Esophagus squamous epithelium (tissue), 5 donors: ENCODE data around the gene C11orf21. TPM values are rescaled to one million over a fixed set of nuclear protein-coding genes. Genes with fewer than 3 reads are reported as not detected.

Experiments used
- DNase-seq: peaks from one replicate; lab custom pipeline; 2025; lab: John Stamatoyannopoulos, UW
- H3K27ac ChIP-seq, 4 donors: fragments of 200-600 bp; sonication (generic); one replicate each; pipeline ENCODE4 v1.5.1; 2016 to 2019; ENCODE audit warnings: mild to moderate bottlenecking in 1 of 4
- H3K27me3 ChIP-seq, 4 donors: fragments of 200-600 bp; sonication (generic); 1 replicate in 3 of 4; 2 replicates in 1 of 4; pipeline versions ENCODE4 v1.5.1 to v1.6.0; 2017 to 2021; ENCODE audit warnings: antibody characterized with exemption in 1 of 4
- H3K36me3 ChIP-seq, 3 donors: fragments of 200-600 bp; sonication (generic); one replicate each; pipeline ENCODE4 v1.5.1; 2016 to 2019
- H3K4me1 ChIP-seq, 3 donors: fragments of 200-600 bp; sonication (generic); one replicate each; pipeline ENCODE4 v1.5.1; 2017 to 2019
- H3K4me3 ChIP-seq, 4 donors: fragments of 200-600 bp; sonication (generic); 1 replicate in 3 of 4; 2 replicates in 1 of 4; pipeline ENCODE4 v1.5.1; 2016 to 2019; ENCODE audit warnings: mild to moderate bottlenecking in 2 of 4, moderate library complexity in 1 of 4
- H3K9me3 ChIP-seq, 3 donors: fragments of 200-600 bp; sonication (generic); one replicate each; pipeline ENCODE4 v1.5.1; 2016 to 2019
- POLR2A ChIP-seq, 4 donors: fragments of 450-650 bp; IDR thresholded peaks; one replicate each; pipeline ENCODE4 v1.6.1; 2017; ENCODE audit warnings: antibody characterized with exemption in 4 of 4, mild to moderate bottlenecking in 4 of 4, moderate library complexity in 3 of 4
- WGBS, 2 donors: methylation state at CpG; one replicate each; pipeline ENCODE4 v1.1.5; 2018; 5-methylcytosine and 5-hydroxymethylcytosine counted together
- intact Hi-C: fragments of 100-400 bp; cut with DNase I; formaldehyde crosslinking; loops from one replicate; pipeline ENCODE4 v1.15.0; 2022
- total RNA-seq, 4 donors: library from RNA; depleted of rRNA; stranded (reverse); fragments of >200 nt; gene quantifications; one replicate each; pipeline ENCODE4 v1.1.0, GENCODE V29; 2016
- TF ChIP-seq, protein P1 (sequence below), 6 experiments: fragments of 450-650 bp in 4 of 6; fragments of 200-600 bp in 2 of 6; sonication (generic) in 2 of 6; IDR thresholded peaks; one replicate each; pipeline ENCODE4 v1.5.1; 2016 to 2019; ENCODE audit warnings: antibody characterized with exemption in 6 of 6, mild to moderate bottlenecking in 4 of 6, moderate library complexity in 4 of 6
- donor health status: DM: yes; HTN: yes; CAD: no.

C11orf21 gene
- total RNA-seq, 4 donors from 2014 or later, result 0.30 to 0.94 (median 0.76) TPM; not detected in 1

GRCh38 chr11:2266586-2267305 is 35.0 kb downstream of the C11orf21 start:
- no peak for DNase-seq
- no peak for TF ChIP-seq POLR2A (IDR thresholded peaks at IDR 0.05)
- TF ChIP-seq, protein P1, sequence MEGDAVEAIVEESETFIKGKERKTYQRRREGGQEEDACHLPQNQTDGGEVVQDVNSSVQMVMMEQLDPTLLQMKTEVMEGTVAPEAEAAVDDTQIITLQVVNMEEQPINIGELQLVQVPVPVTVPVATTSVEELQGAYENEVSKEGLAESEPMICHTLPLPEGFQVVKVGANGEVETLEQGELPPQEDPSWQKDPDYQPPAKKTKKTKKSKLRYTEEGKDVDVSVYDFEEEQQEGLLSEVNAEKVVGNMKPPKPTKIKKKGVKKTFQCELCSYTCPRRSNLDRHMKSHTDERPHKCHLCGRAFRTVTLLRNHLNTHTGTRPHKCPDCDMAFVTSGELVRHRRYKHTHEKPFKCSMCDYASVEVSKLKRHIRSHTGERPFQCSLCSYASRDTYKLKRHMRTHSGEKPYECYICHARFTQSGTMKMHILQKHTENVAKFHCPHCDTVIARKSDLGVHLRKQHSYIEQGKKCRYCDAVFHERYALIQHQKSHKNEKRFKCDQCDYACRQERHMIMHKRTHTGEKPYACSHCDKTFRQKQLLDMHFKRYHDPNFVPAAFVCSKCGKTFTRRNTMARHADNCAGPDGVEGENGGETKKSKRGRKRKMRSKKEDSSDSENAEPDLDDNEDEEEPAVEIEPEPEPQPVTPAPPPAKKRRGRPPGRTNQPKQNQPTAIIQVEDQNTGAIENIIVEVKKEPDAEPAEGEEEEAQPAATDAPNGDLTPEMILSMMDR (IDR thresholded peaks at IDR 0.05), result no peak
- intact Hi-C loops, result loop anchor here (5.0 kb wide), 1 partner anchor 64 kb away; no protein-coding TSS in a partner anchor
- Histone ChIP-seq H3K36me3 (no peaks in the 10 kb centered on the region), H3K9me3 (no peaks in the 10 kb centered on the region), H3K4me1 (peaks cover 25 to 50% (median 32%) of the 10 kb centered on the region in 3 donors), H3K4me3 (no peak overlapping the region), H3K27me3 (peaks cover 0 to 73% (median 4%) of the 10 kb centered on the region in 4 donors), H3K27ac (no peak overlapping the region)
- WGBS, 2 donors, result 88 to 92% methylated on average over 23 to 24 of the region's 26 CpGs

GRCh38 chr11:2265854-2266585 is 35.7 kb downstream of the C11orf21 start:
- Histone ChIP-seq H3K27me3 (peaks cover 0 to 73% (median 4%) of the 10 kb centered on the region in 4 donors), H3K36me3 (no peaks in the 10 kb centered on the region), H3K4me1 (peaks cover 22 to 44% (median 29%) of the 10 kb centered on the region in 3 donors), H3K9me3 (no peaks in the 10 kb centered on the region), H3K4me3 (no peak overlapping the region), H3K27ac (peak overlapping the region in 2 of 4 donors; percentile 17 to 50)
- TF ChIP-seq POLR2A (IDR thresholded peaks at IDR 0.05), result no peak
- TF ChIP-seq, protein P1 (IDR thresholded peaks at IDR 0.05), result no peak
- intact Hi-C loops, result loop anchor here (5.0 kb wide), 1 partner anchor 64 kb away; no protein-coding TSS in a partner anchor
- no peak for DNase-seq
- WGBS, 2 donors, result 52 to 65% methylated on average over 16 to 20 of the region's 24 CpGs

DNA sequence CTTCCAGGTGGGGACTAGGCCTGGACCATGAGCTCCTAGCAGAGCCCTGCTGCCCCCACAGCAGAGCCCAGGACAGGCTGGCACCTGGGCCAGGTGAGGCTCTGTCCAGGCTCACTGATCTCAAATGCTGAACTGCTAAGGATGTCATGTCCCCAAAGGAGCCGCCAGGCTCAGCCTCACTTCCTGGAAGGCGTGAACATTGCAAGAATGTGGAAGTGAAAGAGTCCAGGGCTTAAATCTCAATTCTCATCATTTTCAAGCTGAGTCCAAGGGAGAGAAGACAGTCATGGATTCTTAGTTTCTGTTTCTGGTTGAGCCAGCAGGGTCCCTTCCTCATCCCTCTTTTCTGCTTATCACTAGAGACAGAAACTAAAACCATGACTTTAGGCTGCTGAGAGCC is 36.3 kb downstream of the C11orf21 start:
- H3K27ac ChIP-seq, result peak overlapping the region in 2 of 4 donors; percentile 17 to 50
- peaks cover 0 to 73% (median 1%) of the 10 kb centered on the region in 4 donors for H3K27me3 ChIP-seq
- TF ChIP-seq POLR2A (IDR thresholded peaks at IDR 0.05), result no peak
- TF ChIP-seq, protein P1 (IDR thresholded peaks at IDR 0.05), result peak in 1 of 6 experiments; percentile 8
- 8 to 17% methylated on average over 2 of the region's 2 CpGs for WGBS, 2 donors
- peak overlapping the region in 1 of 4 donors; percentile 12 for H3K4me3 ChIP-seq
- DNase-seq, result no peak
- no peaks in the 10 kb centered on the region for H3K36me3 ChIP-seq
- no peaks in the 10 kb centered on the region for H3K9me3 ChIP-seq
- intact Hi-C loops, result loop anchor here (5.0 kb wide), 1 partner anchor 63 kb away; no protein-coding TSS in a partner anchor
- H3K4me1 ChIP-seq, result peaks cover 16 to 44% (median 23%) of the 10 kb centered on the region in 3 donors

- no peak overlapping the region for H3K4me3 ChIP-seq
- no peaks in the 10 kb centered on the region for H3K36me3 ChIP-seq
- peaks cover 0 to 73% (median 0%) of the 10 kb centered on the region in 4 donors for H3K27me3 ChIP-seq
- intact Hi-C loops, result loop anchor here (5.0 kb wide), 1 partner anchor 62 kb away; no protein-coding TSS in a partner anchor
- H3K27ac ChIP-seq, result no peak overlapping the region
- peaks cover 12 to 35% (median 14%) of the 10 kb centered on the region in 3 donors for H3K4me1 ChIP-seq
- 85 to 93% methylated on average over 16 to 22 of the region's 22 CpGs for WGBS, 2 donors
- no peak for TF ChIP-seq POLR2A (IDR thresholded peaks at IDR 0.05)
- TF ChIP-seq, protein P1 (IDR thresholded peaks at IDR 0.05), result no peak
- H3K9me3 ChIP-seq, result no peaks in the 10 kb centered on the region
- DNase-seq, result no peak
Observed at GRCh38 chr11:2264366-2265053, 37.2 kb downstream of the C11orf21 start.
